HEK293 (cell line): ENCODE data around the gene TIAM2.

Experiments used
- CTCF ChIA-PET: fragments of 350-600 bp; formaldehyde crosslinking; extraction: SDS; loops from one replicate; lab custom pipeline; 2021; ENCODE audit warnings: antibody characterized with exemption; lab: Yijun Ruan, JAX
- POLR2A ChIA-PET: fragments of 300-600 bp; formaldehyde crosslinking; extraction: SDS; loops from one replicate; lab custom pipeline; 2020; ENCODE audit warnings: antibody characterized with exemption, inconsistent platforms; lab: Yijun Ruan, JAX
- H3K27ac ChIP-seq: fragments of 200-500 bp; sonication (Bioruptor generic); 2 replicates; pipeline ENCODE4 v1.5.1; 2014; ENCODE audit warnings: low read depth, low read length, control low read depth, inconsistent platforms; ENCODE audit errors: extremely low read depth
- H3K36me3 ChIP-seq, 2 experiments: fragments of 200-500 bp in 1 of 2; sonication (Bioruptor generic) in 1 of 2; 1 replicate in 1 of 2; 2 replicates in 1 of 2; pipeline ENCODE4 v1.5.1; 2014 to 2017; ENCODE audit warnings: inconsistent platforms in 2 of 2, low read length in 2 of 2; ENCODE audit not compliant: control insufficient read depth in 2 of 2, insufficient read depth in 1 of 2
- H3K4me1 ChIP-seq: fragments of 200-500 bp; sonication (Bioruptor generic); 2 replicates; pipeline ENCODE4 v1.5.1; 2014; ENCODE audit warnings: mild to moderate bottlenecking, low read length, inconsistent platforms; ENCODE audit not compliant: control insufficient read depth, insufficient read depth
- H3K4me3 ChIP-seq: 2 replicates; pipeline ENCODE4 v1.5.1; 2011; ENCODE audit warnings: low read depth, mild to moderate bottlenecking, control low read depth, low read length, moderate library complexity
- H3K9me3 ChIP-seq: fragments of 200-500 bp; sonication (Bioruptor generic); 2 replicates; pipeline ENCODE4 v1.5.1; 2014; ENCODE audit warnings: low read depth, low read length, inconsistent platforms; ENCODE audit not compliant: control insufficient read depth, insufficient read depth
- GLI4 ChIP-seq: fragments of 450-650 bp; formaldehyde crosslinking; IDR thresholded peaks from 2 replicates; pipeline ENCODE4 v1.5.1; 2016; ENCODE audit warnings: missing biosample characterization, missing genetic modification characterization
- HIC1 ChIP-seq: fragments of 450-650 bp; formaldehyde crosslinking; IDR thresholded peaks from 2 replicates; pipeline ENCODE4 v1.5.1; 2016; ENCODE audit warnings: missing biosample characterization, missing genetic modification characterization
- PRDM1 ChIP-seq: fragments of 450-650 bp; formaldehyde crosslinking; IDR thresholded peaks from 2 replicates; pipeline ENCODE4; 2016; ENCODE audit warnings: missing biosample characterization, missing genetic modification characterization
- WT1 ChIP-seq: fragments of 450-650 bp; formaldehyde crosslinking; IDR thresholded peaks from 2 replicates; pipeline ENCODE4 v1.5.1; 2016; ENCODE audit warnings: missing biosample characterization, missing genetic modification characterization
- YY2 ChIP-seq: fragments of 450-650 bp; formaldehyde crosslinking; IDR thresholded peaks from 2 replicates; pipeline ENCODE4 v1.5.1; 2016; ENCODE audit warnings: missing biosample characterization, missing genetic modification characterization
- ZBTB10 ChIP-seq: fragments of 450-650 bp; formaldehyde crosslinking; IDR thresholded peaks from 2 replicates; pipeline ENCODE4 v1.5.1; 2016; ENCODE audit warnings: missing biosample characterization, missing genetic modification characterization
- ZBTB11 ChIP-seq: fragments of 450-650 bp; formaldehyde crosslinking; conservative IDR thresholded peaks from 2 replicates; pipeline ENCODE4 v1.5.1; 2016; ENCODE audit warnings: low read depth, missing biosample characterization, missing genetic modification characterization
- ZBTB7A ChIP-seq: fragments of 450-650 bp; formaldehyde crosslinking; IDR thresholded peaks from 2 replicates; pipeline ENCODE4 v1.5.1; 2016; ENCODE audit warnings: low read depth, missing biosample characterization, missing genetic modification characterization
- ZFP37 ChIP-seq: fragments of 450-650 bp; formaldehyde crosslinking; IDR thresholded peaks from 2 replicates; pipeline ENCODE4 v1.5.1; 2016; ENCODE audit warnings: missing biosample characterization, missing genetic modification characterization
- ZNF23 ChIP-seq: fragments of 450-650 bp; formaldehyde crosslinking; IDR thresholded peaks from 2 replicates; pipeline ENCODE4 v1.5.1; 2016; ENCODE audit warnings: missing biosample characterization, missing genetic modification characterization, borderline replicate concordance
- ZNF324 ChIP-seq: fragments of 450-650 bp; formaldehyde crosslinking; IDR thresholded peaks from 2 replicates; pipeline ENCODE4 v1.5.1; 2016; ENCODE audit warnings: missing biosample characterization, missing genetic modification characterization
- ZNF335 ChIP-seq: fragments of 450-650 bp; formaldehyde crosslinking; conservative IDR thresholded peaks from 2 replicates; pipeline ENCODE4 v1.5.1; 2016; ENCODE audit warnings: missing biosample characterization, missing genetic modification characterization
- ZNF341 ChIP-seq: fragments of 450-650 bp; formaldehyde crosslinking; IDR thresholded peaks from 2 replicates; pipeline ENCODE4; 2016; ENCODE audit warnings: low read depth, missing biosample characterization, missing genetic modification characterization
- ZNF37A ChIP-seq: fragments of 450-650 bp; IDR thresholded peaks from 2 replicates; pipeline ENCODE4 v1.5.1; 2018; ENCODE audit warnings: missing biosample characterization, missing genetic modification characterization
- ZNF433 ChIP-seq: fragments of 450-650 bp; formaldehyde crosslinking; IDR thresholded peaks from 2 replicates; pipeline ENCODE4 v1.5.1; 2016; ENCODE audit warnings: missing biosample characterization, missing genetic modification characterization, low read depth
- ZNF48 ChIP-seq: fragments of 450-650 bp; formaldehyde crosslinking; IDR thresholded peaks from 2 replicates; pipeline ENCODE4 v1.5.1; 2016; ENCODE audit warnings: missing biosample characterization, missing genetic modification characterization
- ZNF514 ChIP-seq: fragments of 450-650 bp; formaldehyde crosslinking; IDR thresholded peaks from 2 replicates; pipeline ENCODE4 v1.5.1; 2016; ENCODE audit warnings: missing biosample characterization, missing genetic modification characterization
- ZNF549 ChIP-seq: fragments of 450-650 bp; IDR thresholded peaks from 2 replicates; pipeline ENCODE4 v1.5.1; 2018; ENCODE audit warnings: missing biosample characterization, missing genetic modification characterization, mild to moderate bottlenecking, inconsistent platforms, moderate library complexity
- ZNF600 ChIP-seq: fragments of 450-650 bp; formaldehyde crosslinking; IDR thresholded peaks from 2 replicates; pipeline ENCODE4 v1.5.1; 2016; ENCODE audit warnings: missing biosample characterization, missing genetic modification characterization
- ZNF623 ChIP-seq: fragments of 450-650 bp; formaldehyde crosslinking; IDR thresholded peaks from 2 replicates; pipeline ENCODE4 v1.5.1; 2016; ENCODE audit warnings: missing biosample characterization, missing genetic modification characterization
- ZNF677 ChIP-seq: fragments of 450-650 bp; IDR thresholded peaks from 2 replicates; pipeline ENCODE4 v1.5.0; 2018; ENCODE audit warnings: missing biosample characterization, mild to moderate bottlenecking, missing genetic modification characterization, moderate library complexity
- ZNF791 ChIP-seq: fragments of 450-650 bp; formaldehyde crosslinking; IDR thresholded peaks from 2 replicates; pipeline ENCODE4 v1.5.1; 2016; ENCODE audit warnings: missing biosample characterization, missing genetic modification characterization

TIAM2 gene

DNA sequence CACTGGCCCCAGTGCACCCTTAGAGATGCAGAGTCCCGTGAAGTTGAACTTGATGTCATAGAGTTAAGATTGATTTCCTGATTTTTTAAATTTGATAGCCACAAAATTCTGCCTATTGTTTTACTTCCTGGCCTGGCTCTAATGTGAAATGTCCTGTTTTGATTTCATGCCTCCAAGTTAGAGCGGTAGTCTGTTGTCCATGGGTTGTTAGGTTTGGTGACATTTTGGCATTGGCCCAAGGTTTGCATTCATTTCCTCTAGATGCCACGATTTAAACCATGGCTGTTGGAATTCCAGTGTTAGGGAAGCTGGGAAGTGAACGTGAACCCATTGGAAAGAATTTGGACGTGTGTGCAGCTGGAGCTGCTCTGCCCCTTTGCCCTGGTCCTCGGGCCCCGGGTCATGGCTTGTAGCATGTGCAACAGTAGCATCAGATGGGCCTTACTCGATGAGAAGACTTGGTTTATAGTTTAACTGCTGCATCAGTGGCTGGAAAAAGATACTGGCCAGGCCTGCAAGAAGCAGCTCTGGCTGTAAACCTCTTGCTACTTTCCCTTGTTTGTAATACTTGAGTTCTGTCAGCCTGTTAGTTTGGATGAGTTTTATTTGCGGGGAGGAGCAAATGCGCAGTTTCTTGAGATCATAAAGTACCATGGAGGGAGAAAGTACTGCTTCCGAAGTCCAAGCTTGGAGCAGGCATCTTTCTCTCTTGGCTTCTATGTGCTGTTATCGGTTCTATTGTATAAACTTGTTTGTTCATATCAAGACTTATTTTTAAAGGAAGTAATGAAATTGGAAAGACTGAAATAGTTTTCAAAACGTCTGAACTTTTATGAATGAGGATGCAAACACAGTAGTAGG, 147.3 kb downstream of the TIAM2 start (continued):
- no peak for TF ChIP-seq HIC1 (tag by site-specific recombination)
- no peak for TF ChIP-seq ZBTB7A (tag by site-specific recombination)
- no peak for TF ChIP-seq ZNF677 (tag by site-specific recombination)
- no peak for TF ChIP-seq ZBTB11

GRCh38 chr6:155143029-155143577, 148.0 kb downstream of the TIAM2 start:
- H3K4me1 ChIP-seq = no peaks in the 10 kb centered on the region
- ChIA-PET CTCF (no interaction called here), POLR2A (no interaction called here)
- TF ChIP-seq ZNF791 (no peak), ZBTB7A (tag by site-specific recombination) (no peak), PRDM1 (peak; percentile 45), ZNF600 (tag by site-specific recombination) (no peak), ZNF37A (tag by site-specific recombination) (no peak)
- TF ChIP-seq, all 188 proteins: peak for 1
- no peak overlapping the region for H3K27ac ChIP-seq
- H3K4me3 ChIP-seq = no peak overlapping the region
- H3K9me3 ChIP-seq = no peaks in the 10 kb centered on the region
- H3K36me3 ChIP-seq = peaks cover 0 to 5% of the 10 kb centered on the region in 2 experiments; a peak in 2 of 3 replicates

- no peak for TF ChIP-seq ZNF433 (tag by site-specific recombination)
- TF ChIP-seq ZNF335 (tag by site-specific recombination) = no peak
- no peak for TF ChIP-seq YY2 (tag by site-specific recombination)
- TF ChIP-seq ZNF341 = no peak
- no peak for TF ChIP-seq ZFP37
- H3K36me3 ChIP-seq = peaks cover 0 to 5% of the 10 kb centered on the region in 2 experiments; a peak in 2 of 3 replicates
- no peaks in the 10 kb centered on the region for H3K9me3 ChIP-seq
- no peak overlapping the region for H3K4me3 ChIP-seq
- no peak overlapping the region for H3K27ac ChIP-seq
- POLR2A ChIA-PET = no interaction called here
- H3K4me1 ChIP-seq = no peaks in the 10 kb centered on the region
- CTCF ChIA-PET = no interaction called here
Observed at GRCh38 chr6:155143578-155144106, 148.5 kb downstream of the TIAM2 start.

DNA sequence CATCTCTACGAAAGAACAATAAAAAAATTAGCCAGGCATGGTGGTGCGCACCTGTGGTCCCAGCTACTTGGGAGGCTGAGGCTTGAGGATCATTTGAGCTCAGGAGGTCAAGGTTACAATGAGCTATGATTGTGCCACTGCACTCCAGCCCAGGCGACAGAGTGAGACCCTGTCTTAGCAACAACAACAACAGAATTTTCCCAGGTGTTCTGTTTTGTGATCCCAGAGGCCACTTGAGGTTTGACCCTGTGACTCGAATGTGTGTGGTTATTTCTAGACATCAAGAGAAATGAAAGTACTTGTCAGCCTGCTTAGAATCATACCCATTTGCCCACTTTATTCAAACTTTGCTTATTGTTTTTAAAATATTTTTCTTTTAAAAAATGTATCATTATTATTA, 151.1 kb downstream of the TIAM2 start:
- Histone ChIP-seq H3K4me3 (no peak overlapping the region), H3K9me3 (no peaks in the 10 kb centered on the region), H3K4me1 (no peaks in the 10 kb centered on the region), H3K27ac (no peak overlapping the region), H3K36me3 (peaks cover 0 to 5% of the 10 kb centered on the region in 2 experiments; a peak in 2 of 3 replicates)
- ChIA-PET POLR2A (no interaction called here), CTCF (interaction anchor here (0.6 kb wide), 1 partner anchor 24 kb away, joined by 3 read pairs; no protein-coding TSS in a partner anchor)
- TF ChIP-seq ZNF623 (tag by site-specific recombination) (no peak), ZNF48 (tag by site-specific recombination) (no peak), ZNF23 (tag by site-specific recombination) (no peak), ZNF514 (tag by site-specific recombination) (no peak), ZBTB10 (no peak), WT1 (tag by site-specific recombination) (no peak), ZNF549 (tag by site-specific recombination) (no peak), GLI4 (tag by site-specific recombination) (no peak), ZNF324 (tag by site-specific recombination) (no peak)
